ENCODE data around the gene HLF.

Gene HLF

DNA sequence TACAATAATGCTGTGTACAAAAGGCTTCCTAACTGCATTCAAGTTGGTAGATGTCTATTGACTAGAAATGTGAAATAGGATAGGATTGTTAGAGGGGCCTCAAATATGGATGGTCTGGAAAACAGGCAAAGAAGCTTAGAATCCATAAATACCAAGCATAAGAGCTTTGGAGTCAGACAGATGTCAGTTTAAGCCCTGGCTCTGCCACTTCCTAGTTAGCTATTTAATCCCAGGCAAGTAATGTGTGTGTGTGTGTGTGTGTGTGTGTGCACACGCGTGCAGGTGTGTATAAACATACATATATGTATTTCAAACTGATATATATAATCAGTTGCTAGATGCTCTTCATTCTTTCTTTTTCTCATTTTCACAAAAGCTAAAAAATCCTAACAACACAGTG is 90.2 kb downstream of the HLF start:
- no peak for DNase-seq (ENCODE audit: low read depth in 2 of 2)

DNA sequence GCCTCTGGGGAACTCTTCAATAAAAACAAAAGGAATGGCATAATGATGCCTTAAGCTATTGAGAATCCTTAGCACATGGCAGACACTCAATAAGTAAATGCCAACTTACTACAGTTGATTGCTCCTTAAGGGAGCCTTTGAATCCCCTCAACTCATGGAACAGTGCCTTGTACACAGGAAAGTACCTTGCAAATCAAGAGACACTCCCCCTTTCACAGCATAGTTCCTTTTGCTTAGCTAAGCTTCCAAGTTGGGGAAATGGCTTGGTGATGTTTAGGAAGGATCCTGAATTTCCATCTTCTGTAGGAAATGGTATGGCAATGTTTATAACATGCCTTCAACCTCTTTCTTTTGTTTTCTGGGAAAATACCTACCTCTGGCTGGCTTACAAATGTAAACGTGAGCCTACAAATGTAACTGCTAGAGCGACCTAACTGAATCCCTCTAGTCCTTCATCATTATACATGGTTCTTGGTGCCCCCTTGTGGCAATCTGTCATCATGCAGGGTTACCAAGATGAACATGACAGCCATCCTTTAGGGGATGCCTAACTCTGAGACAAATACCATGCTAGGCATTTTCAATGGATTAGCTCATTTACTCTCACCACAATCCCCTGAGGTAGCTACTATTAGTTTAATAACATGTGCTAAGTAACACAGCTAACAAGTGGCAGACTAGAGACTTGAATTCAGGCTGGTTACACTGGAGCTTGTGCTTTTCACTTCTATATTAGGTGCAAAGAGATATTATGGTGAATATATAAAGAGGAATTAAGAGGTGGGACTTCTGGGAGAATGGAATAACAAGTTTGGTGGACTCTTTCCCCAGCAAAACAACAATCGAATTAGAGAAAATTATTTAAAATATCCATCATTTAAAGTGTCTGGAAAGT is 91.9 kb downstream of the HLF start:
- peak; percentile 25 to 50 for DNase-seq (ENCODE audit: low read depth in 2 of 2)

DNA sequence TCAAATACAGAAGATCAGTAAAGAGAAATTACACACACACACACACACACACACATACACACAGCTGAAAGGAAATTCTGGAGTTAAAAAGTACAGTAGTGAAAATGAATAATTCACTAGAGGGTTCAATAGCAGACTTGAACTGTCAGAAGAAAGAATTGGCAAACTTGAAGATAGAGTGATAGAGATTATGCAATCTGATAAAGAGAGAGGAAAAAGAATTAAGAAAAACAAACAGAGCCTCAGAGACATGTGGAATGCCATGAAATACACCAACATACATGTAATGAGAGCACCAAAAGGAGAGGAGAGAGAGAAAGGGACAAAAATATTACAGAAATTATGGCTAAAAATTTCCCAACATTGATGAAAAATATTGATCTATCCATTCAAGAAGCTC is 96.2 kb downstream of the HLF start:
- DNase-seq (ENCODE audit: low read depth in 2 of 2), result no peak

DNA sequence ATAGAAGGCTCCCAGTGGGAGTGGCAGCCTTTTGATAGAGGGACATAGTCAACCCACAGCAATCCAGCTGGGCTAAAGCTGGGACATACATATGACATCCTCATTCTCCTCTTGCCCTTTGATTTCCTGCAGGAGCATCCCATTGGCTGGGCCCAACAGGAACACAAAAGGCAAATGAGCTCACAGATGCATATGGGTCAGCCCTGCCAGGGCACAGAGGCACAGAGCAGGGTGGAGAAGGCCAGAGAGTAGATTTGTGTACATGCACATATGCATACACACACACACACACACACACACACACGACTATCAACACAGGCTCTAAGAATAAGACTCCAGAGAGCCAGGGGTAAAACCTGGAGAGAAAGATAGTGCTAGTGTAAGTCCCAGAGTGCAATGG is 98.3 kb downstream of the HLF start:
- DNase-seq (ENCODE audit: low read depth in 2 of 2), result no peak

DNA sequence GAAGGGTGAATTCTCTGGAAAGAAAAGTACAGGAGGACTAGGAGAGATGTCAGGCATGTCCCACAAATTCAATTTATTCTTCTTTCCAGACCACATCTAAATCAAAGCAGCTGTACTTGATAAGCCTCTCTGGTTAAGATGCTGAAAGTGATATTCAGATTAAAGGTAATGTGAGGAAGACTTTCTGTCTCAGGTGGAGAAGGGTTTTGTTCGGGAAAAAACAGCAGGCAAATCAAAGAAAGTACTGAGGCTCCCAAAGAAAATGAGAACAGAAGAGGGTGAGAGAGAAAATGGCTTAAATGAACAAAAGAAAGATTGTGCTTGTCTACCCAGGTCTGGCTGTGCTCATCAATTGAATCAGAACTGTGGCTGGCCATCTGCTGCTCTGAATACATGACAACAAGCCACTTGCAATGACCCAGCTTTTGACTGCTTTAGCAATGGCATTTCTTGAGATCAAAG is 101.3 kb downstream of the HLF start:
- DNase-seq (ENCODE audit: low read depth in 2 of 2), result no peak

DNA sequence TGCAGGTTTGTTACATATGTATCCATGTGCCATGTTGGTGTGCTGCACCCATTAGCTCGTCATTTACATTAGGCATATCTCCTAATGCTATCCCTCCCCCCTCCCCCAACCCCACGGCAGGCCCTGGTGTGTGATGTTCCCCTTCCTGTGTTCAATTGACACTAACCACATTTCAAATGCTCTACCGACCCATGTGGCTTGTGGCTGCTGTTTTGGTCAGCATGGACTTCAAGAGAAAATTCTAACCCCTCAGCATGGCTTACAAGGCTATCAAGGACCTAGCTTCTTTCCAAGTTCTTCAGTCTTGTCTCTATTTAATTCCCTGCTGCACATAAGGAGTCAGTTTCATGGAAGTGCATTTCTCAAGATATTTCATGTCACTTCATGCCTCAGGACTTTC is 103.9 kb downstream of the HLF start:
- no peak for DNase-seq (ENCODE audit: low read depth in 2 of 2)
